Liver (tissue), 9 donors: Measurements from ENCODE around the gene FNIP1. TPM values are rescaled to one million over a fixed set of nuclear protein-coding genes. Genes with fewer than 3 reads are reported as not detected.

ENCODE experiments used
- DNase-seq: peaks from one replicate; pipeline ENCODE4 v3.0.0-alpha.2; 2017; ENCODE audit warnings: low spot score
- H3K27ac ChIP-seq, 2 donors: one replicate each; pipeline ENCODE4 v1.7.0; 2013; ENCODE audit warnings: inconsistent platforms in 2 of 2, low read length in 2 of 2, control low read depth in 1 of 2, low read depth in 1 of 2, mild to moderate bottlenecking in 1 of 2
- H3K27me3 ChIP-seq, 4 donors: one replicate each; pipeline versions ENCODE4 v1.6.1 to v1.7.0; 2013; ENCODE audit warnings: low read length in 3 of 4, inconsistent platforms in 1 of 4, mild to moderate bottlenecking in 1 of 4, moderate library complexity in 1 of 4; ENCODE audit not compliant: control insufficient read depth in 4 of 4, insufficient read depth in 4 of 4
- H3K36me3 ChIP-seq, 4 donors: one replicate each; pipeline versions ENCODE4 v1.6.1 to v1.7.0; 2013; ENCODE audit warnings: low read length in 3 of 4, mild to moderate bottlenecking in 3 of 4, low read depth in 1 of 4, moderate library complexity in 1 of 4; ENCODE audit not compliant: control insufficient read depth in 4 of 4, insufficient read depth in 3 of 4
- H3K4me1 ChIP-seq, 4 donors: one replicate each; pipeline versions ENCODE4 v1.6.1 to v1.7.0; 2013; ENCODE audit warnings: low read length in 3 of 4, mild to moderate bottlenecking in 3 of 4, moderate library complexity in 1 of 4; ENCODE audit not compliant: control insufficient read depth in 4 of 4, insufficient read depth in 4 of 4
- H3K4me3 ChIP-seq, 3 donors: one replicate each; pipeline versions ENCODE4 v1.6.1 to v1.7.0; 2013; ENCODE audit warnings: low read length in 3 of 3, control low read depth in 1 of 3, low read depth in 1 of 3, mild to moderate bottlenecking in 1 of 3
- H3K9ac ChIP-seq, 2 donors: one replicate each; pipeline ENCODE4 v1.7.0; 2013; ENCODE audit warnings: low read length in 2 of 2, mild to moderate bottlenecking in 2 of 2, moderate library complexity in 2 of 2, control low read depth in 1 of 2, low read depth in 1 of 2
- H3K9me3 ChIP-seq, 4 donors: one replicate each; pipeline versions ENCODE4 v1.6.1 to v1.7.0; 2013; ENCODE audit warnings: low read length in 3 of 4; ENCODE audit not compliant: control insufficient read depth in 4 of 4
- ATF3 ChIP-seq: IDR thresholded peaks from 2 replicates; pipeline ENCODE4 v1.6.1; 2016; ENCODE audit warnings: antibody characterized with exemption
- CTCF ChIP-seq: fragments of 150-350 bp; IDR thresholded peaks from 2 replicates; pipeline ENCODE4 v1.5.1; 2017; ENCODE audit warnings: improper control_type of control experiment, low read depth, low read length; ENCODE audit not compliant: missing input control
- EGR1 ChIP-seq, 2 donors: IDR thresholded peaks; 2 replicates each; pipeline ENCODE4 v1.6.1; 2016 to 2018; ENCODE audit warnings: antibody characterized with exemption in 2 of 2, low read depth in 2 of 2
- FOXA1 ChIP-seq: IDR thresholded peaks from 2 replicates; pipeline ENCODE4 v1.6.1; 2016; ENCODE audit warnings: antibody characterized with exemption
- FOXA2 ChIP-seq: IDR thresholded peaks from 2 replicates; pipeline ENCODE4 v1.6.1; 2016; ENCODE audit warnings: antibody characterized with exemption
- GABPA ChIP-seq, 2 donors: IDR thresholded peaks in 1 of 2; conservative IDR thresholded peaks in 1 of 2; 2 replicates each; pipeline ENCODE4 v1.6.1; 2016; ENCODE audit warnings: antibody characterized with exemption in 2 of 2, mild to moderate bottlenecking in 1 of 2, moderate library complexity in 1 of 2
- HNF4A ChIP-seq, 2 donors: conservative IDR thresholded peaks; 2 replicates each; pipeline ENCODE4 v1.6.1; 2016; ENCODE audit warnings: antibody characterized with exemption in 2 of 2, mild to moderate bottlenecking in 2 of 2
- HNF4G ChIP-seq: IDR thresholded peaks from 2 replicates; pipeline ENCODE4 v1.6.1; 2016; ENCODE audit warnings: antibody characterized with exemption
- JUND ChIP-seq, 2 donors: IDR thresholded peaks; 2 replicates each; pipeline ENCODE4 v1.6.1; 2016; ENCODE audit warnings: antibody characterized with exemption in 2 of 2
- MAX ChIP-seq: IDR thresholded peaks from 2 replicates; pipeline ENCODE4 v1.6.1; 2016; ENCODE audit warnings: antibody characterized with exemption
- NR2F2 ChIP-seq: IDR thresholded peaks from 2 replicates; pipeline ENCODE4 v1.6.1; 2016; ENCODE audit warnings: antibody characterized with exemption
- RAD21 ChIP-seq, 2 donors: IDR thresholded peaks; 2 replicates each; pipeline ENCODE4 v1.6.1; 2016; ENCODE audit warnings: antibody characterized with exemption in 2 of 2, mild to moderate bottlenecking in 2 of 2
- REST ChIP-seq: IDR thresholded peaks from 2 replicates; pipeline ENCODE4 v1.6.1; 2016; ENCODE audit warnings: antibody characterized with exemption, mild to moderate bottlenecking
- RXRA ChIP-seq, 2 donors: IDR thresholded peaks; 2 replicates each; pipeline ENCODE4 v1.6.1; 2017 to 2018; ENCODE audit warnings: antibody characterized with exemption in 2 of 2, mild to moderate bottlenecking in 1 of 2
- SP1 ChIP-seq: IDR thresholded peaks from 2 replicates; pipeline ENCODE4 v1.6.1; 2018; ENCODE audit warnings: antibody characterized with exemption, mild to moderate bottlenecking
- TAF1 ChIP-seq: conservative IDR thresholded peaks from 2 replicates; pipeline ENCODE4 v1.6.1; 2016; ENCODE audit warnings: antibody characterized with exemption, mild to moderate bottlenecking
- YY1 ChIP-seq: IDR thresholded peaks from 2 replicates; pipeline ENCODE4 v1.6.1; 2016; ENCODE audit warnings: antibody characterized with exemption, mild to moderate bottlenecking
- ZBTB33 ChIP-seq: IDR thresholded peaks from 2 replicates; pipeline ENCODE4 v1.6.1; 2016; ENCODE audit warnings: antibody characterized with exemption
- WGBS: extraction: QIAGEN DNeasy Blood & Tissue Kit; methylation state at CpG from one replicate; pipeline ENCODE4 v1.1.7; 2013; 5-methylcytosine and 5-hydroxymethylcytosine counted together
- polyA plus RNA-seq, 2 donors: library from polyadenylated mRNA; stranded (reverse) in 1 of 2; unstranded in 1 of 2; fragments of 200-250 nt in 1 of 2; fragments of >200 nt in 1 of 2; fragmentation: Nextera tagmentation in 1 of 2; extraction: Ambion mirVana in 1 of 2; gene quantifications; one replicate each; pipeline versions ENCODE4 v1.2.1 to v1.2.3, GENCODE V29; 2013 to 2015
- total RNA-seq, 2 donors: library from RNA; depleted of rRNA; stranded (reverse); fragments of >200 nt; gene quantifications; one replicate each; pipeline ENCODE4 v1.2.3, GENCODE V29; 2014
- donor health status: healthy.
- donor health status: healthy.
- donor health status: healthy.
- donor health status: healthy.
- donor health status: healthy.

The FNIP1 gene
- 10 to 100 TPM; 18.0 to 34.0 TPM for total RNA-seq
- polyA plus RNA-seq, result 1 to 10 TPM; 3.7 to 9.7 TPM

- DNase-seq, result peak; percentile 99
- H3K9me3 ChIP-seq, result no peaks in the 10 kb centered on the region
- H3K9ac ChIP-seq, result peak within 1 kb of the TSS; percentile 89 to 93
- H3K27ac ChIP-seq, result peak within 1 kb of the TSS; percentile 97 to 99
- TF ChIP-seq NR2F2 (no peak), CTCF (no peak), HNF4G (peak; percentile 52), GABPA (IDR thresholded peaks at IDR 0.05 in 1 of 2, conservative IDR thresholded peaks at IDR 0.05 in 1 of 2) (no peak), ATF3 (no peak), TAF1 (peak; percentile 78), FOXA2 (no peak), JUND (IDR thresholded peaks at IDR 0.05) (peak in 1 of 2 donors; percentile 77), RXRA (IDR thresholded peaks at IDR 0.05) (peak; percentile 27 to 54), REST (peak; percentile 86), FOXA1 (peak; percentile 55), MAX (peak; percentile 58), SP1 (peak; percentile 69), HNF4A (conservative IDR thresholded peaks at IDR 0.05) (peak; percentile 37 to 77), EGR1 (IDR thresholded peaks at IDR 0.05; ENCODE audit: low read depth in 2 of 2) (peak; percentile 74 to 97), YY1 (peak; percentile 53)
- WGBS, result under 1% methylated on average over 79 of the region's 79 CpGs
- peaks cover 4 to 23% (median 12%) of the 10 kb centered on the region in 4 donors for H3K4me1 ChIP-seq
- no peaks in the 10 kb centered on the region for H3K27me3 ChIP-seq
- peak within 1 kb of the TSS; percentile 85 to 95 (median 88) for H3K4me3 ChIP-seq
- H3K36me3 ChIP-seq, result no peaks in the 10 kb centered on the region
Measured at GRCh38 chr5:131796793-131797693, at the start of gene FNIP1. Gene FNIP1 (minus strand): TSS chr5:131797017. CDS start chr5:131796921, 96 bp downstream.

- Histone ChIP-seq H3K4me1 (no peaks in the 10 kb centered on the region), H3K9ac (no peak overlapping the region), H3K9me3 (peaks cover 4 to 13% (median 6%) of the 10 kb centered on the region in 4 donors), H3K27ac (no peak overlapping the region), H3K36me3 (no peaks in the 10 kb centered on the region), H3K27me3 (no peaks in the 10 kb centered on the region), H3K4me3 (no peak overlapping the region)
- 44% methylated on average over 1 of the region's 1 CpG for WGBS
- TF ChIP-seq HNF4A (conservative IDR thresholded peaks at IDR 0.05) (no peak), MAX (no peak), CTCF (no peak), RXRA (IDR thresholded peaks at IDR 0.05) (no peak), ATF3 (no peak), TAF1 (no peak), NR2F2 (no peak), SP1 (no peak), JUND (IDR thresholded peaks at IDR 0.05) (no peak), HNF4G (no peak), GABPA (IDR thresholded peaks at IDR 0.05 in 1 of 2, conservative IDR thresholded peaks at IDR 0.05 in 1 of 2) (no peak), ZBTB33 (no peak), YY1 (no peak), RAD21 (IDR thresholded peaks at IDR 0.05) (no peak), FOXA1 (no peak), EGR1 (IDR thresholded peaks at IDR 0.05; ENCODE audit: low read depth in 2 of 2) (no peak)
- DNase-seq, result no peak
Measured at GRCh38 chr5:131846536-131846935, 49.7 kb upstream of the FNIP1 start.
